ENCODE data around the gene INS.
"Not testable (repeated sequence)": the region's sequence is repeated elsewhere in the genome, so short reads cannot be mapped to it uniquely, and the experiment has no call there.

INS gene

DNA sequence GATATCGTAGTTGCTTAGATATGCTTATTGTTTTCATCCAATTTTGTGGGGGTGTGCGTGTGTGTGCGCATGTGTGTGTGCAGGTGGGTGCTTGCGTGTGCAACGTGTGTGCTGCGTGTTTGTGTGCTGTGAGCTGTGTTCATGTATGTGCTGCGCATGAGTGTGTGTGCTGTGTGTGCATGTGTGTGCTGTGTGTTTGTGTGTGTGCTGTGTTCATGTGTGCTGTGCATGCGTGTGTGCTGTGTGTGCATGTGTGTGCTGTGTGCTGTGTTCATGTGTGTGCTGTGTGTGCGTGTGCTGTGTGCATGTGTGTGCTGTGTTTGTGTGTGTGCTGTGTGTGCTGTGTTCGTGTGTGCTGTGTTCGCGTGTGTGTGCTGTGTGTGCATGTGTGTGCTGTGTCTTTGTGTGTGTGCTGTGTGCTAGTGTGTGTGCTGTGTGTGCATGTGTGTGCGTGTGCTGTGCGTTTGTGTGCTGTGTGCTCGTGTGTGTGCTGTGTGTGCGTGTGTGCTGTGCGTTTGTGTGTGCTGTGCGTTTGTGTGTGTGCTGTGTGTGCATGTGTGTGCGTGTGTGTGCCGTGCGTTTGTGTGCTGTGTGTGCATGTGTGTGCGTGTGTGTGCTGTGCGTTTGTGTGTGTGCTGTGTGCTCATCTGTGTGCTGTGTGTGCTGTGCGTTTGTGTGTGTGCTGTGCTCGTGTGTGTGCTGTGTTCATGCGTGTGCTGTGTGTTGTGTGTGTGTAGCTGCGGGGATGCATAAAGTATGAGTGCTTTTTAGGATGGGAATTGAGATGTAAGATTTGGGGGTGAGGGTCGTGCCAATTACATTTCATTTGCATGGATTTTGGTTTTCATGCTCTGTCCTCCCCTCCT lies 29.4 kb downstream of the INS start:
- no peak for DNase-seq (ENCODE audit: low read depth)

DNA sequence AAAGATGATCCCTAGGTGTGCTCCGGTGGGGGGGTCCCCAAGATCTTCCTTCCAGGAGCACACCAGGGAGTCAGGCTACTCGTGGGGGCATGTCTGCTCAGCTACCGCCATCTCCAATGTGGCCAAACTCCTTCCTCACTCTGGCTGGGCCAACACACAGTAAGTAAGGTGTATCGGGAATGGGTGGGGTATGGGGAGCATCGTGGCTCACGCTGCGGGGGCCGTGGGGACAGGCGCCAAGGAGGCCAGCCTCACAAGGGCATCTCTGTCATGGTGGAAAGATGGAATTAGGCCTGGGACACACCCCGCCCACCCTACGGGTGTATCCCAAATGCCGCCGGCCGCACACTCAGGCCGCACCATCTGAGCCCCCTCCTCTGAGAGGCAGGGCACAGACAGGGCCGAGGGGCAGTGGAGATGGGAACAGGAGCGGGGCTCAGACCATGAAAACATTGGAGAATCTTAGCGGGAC lies 30.1 kb downstream of the INS start:
- DNase-seq (ENCODE audit: low read depth) = no peak

DNA sequence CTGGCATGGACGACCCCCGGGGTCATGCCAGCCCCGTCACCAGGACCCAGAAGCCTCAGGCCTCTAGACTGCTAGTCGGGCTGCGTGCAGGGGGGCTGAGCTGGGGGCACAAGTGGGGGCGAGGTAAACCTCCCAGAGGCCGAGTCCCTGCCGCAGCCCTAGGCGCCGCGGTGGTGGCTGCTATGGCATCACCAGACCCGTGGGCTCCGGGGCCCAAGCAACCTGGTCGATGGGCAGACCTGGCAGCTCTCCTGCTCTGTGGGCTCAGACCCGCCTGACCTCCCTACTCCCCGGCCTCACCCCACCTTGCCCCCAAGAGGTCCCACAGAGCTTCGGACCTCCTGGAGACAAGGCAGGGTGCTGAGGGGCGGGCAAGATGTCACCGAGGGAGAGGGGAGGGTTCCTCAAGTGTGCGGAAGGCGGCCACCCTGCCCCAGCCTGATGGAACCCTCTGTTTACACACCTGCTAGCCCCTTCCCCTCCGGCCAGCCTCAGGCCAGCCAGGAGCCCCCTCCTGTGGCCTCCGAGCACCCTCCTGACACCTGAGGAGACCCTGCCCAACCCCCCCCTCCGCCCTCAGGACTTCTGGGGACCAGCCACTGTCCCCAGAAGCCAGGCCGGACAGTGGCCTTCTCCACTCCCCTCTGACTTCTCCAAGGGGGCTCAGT lies 31.2 kb downstream of the INS start:
- DNase-seq (ENCODE audit: low read depth) = no peak

DNA sequence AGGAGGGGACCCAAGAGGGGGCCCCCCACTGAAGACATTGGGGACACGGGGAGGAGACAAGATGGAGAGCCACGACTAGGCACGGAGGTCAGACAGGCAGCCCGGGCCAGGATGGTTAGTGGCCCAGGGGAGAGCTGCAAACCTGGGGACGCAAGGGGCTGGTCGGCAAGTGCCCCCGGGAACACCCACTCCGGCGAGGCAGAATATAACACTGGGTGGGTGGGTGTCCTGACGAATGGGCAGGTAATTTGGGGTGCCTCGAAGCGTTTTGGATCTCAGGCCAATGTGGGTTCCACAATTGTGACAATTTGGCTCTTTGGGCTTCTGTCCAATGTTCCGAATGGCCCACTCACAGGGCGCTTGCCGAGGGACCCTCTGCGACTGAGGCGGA lies 31.7 kb downstream of the INS start:
- no peak for DNase-seq (ENCODE audit: low read depth)

DNA sequence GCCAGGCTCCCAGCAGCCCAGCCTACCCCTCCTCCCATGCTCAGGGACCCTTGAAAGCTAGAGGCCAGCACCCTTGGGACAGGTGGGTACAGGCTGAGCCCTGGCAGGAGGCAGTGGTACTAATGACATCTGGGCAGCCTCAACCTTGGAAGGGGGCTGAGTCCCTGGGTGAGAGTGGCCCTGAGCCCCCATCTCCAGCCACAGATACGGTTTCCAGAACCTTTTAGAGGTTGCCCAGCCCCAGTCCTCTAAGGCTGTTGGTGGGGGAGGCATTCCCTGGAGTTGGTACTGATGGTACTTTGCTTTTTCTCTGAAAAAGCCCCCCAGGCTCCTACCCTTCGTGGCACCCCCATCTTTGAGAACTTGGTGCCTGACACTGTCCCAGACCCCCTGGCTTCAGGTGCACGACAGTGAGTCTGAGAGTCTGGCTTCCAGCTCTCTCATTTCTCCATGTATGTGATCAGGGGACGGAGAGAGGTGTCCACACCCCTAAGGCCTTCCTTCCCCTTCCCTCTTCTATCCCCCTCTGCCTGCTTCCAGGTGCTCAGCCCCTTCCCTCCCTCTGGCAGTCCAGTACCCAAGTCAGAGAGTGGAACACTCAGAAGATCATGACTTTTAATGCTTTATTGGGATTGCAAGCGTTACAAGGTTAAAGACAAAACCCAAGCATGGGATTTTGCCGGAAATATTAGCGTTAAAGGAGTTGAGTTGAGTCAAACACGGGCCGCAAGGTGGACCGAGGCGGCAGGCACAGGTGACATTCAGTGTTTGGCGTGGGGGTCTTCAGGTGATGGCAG lies 32.3 kb downstream of the INS start:
- DNase-seq (ENCODE audit: low read depth) = no peak

DNA sequence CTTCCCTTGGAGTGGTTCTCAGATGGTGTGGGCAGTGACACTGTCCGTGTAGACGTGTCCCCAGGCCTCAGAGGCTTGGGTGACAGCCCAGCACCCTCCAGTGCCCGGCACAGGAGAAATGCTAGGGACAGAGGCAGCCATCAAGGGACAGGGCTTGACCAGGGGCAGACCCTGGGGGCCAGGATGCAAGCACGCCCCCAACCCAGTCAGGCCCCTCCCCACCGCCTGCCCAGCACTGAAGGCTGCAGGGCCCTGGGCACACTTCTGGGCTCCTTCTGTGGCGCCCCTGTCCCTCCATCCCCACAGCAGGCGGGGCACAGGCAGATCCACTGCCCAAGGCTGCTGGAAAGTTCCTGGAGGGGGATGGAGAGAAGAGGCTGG lies 32.9 kb downstream of the INS start:
- no peak for DNase-seq (ENCODE audit: low read depth)

DNA sequence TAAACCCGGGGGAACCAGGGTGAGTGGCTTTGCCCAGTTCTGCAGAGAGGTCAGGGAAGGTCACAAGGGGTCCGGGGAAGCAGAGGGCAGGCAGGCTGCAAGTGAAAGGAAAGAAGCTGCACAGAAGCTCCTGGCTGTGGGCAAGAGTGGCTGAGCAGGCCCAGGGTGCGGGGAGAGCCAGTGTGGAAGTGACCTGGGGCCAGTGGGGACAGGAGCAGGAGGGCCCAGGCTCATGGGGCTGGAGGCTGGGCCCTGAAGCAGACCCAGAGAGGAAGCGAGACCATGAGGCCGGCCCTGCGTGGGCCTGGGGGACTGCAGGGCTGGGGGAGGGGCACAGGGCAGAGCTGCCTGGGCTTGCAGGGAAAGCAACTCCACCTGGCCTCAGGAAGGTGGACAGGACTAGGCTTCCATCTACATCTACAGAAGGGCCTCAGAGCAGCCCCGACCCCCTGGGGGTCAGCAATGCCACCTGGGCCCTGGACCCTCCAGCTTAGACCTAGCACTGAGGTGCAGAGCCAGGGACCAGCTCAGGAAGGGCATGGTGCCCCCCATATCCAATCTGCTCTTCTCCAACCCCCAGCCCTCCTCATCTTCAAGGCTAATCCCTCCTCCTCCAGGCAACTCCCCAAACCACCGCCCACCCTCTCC lies 33.4 kb downstream of the INS start:
- no peak for DNase-seq (ENCODE audit: low read depth)

DNA sequence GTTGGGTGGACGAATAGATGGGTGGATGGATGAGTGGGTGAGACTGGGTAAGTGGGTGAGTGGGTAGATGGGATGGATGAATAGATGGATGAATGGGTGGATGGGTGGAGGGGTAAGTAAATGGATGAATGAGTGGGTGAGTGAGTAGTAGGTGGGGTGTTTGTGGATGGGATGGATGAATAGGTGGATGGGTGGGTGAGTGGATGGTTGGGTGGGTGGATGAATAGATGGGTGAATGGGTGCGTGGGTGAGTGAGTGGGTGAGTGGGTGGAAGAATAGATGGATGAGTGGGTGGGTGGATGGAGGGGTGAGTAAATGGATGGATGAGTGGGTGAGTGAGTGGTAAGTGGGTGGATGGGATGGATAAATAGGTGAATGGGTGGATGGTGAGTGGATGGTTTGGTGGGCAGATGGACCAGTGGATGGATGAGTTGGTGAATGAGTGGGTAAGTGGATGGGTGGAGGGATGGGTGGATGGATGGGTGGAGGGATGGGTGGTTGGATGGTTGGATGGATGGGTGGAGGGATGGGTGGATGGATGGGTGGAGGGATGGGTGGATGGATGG lies 34.4 kb downstream of the INS start:
- no peak for DNase-seq (ENCODE audit: low read depth)

DNA sequence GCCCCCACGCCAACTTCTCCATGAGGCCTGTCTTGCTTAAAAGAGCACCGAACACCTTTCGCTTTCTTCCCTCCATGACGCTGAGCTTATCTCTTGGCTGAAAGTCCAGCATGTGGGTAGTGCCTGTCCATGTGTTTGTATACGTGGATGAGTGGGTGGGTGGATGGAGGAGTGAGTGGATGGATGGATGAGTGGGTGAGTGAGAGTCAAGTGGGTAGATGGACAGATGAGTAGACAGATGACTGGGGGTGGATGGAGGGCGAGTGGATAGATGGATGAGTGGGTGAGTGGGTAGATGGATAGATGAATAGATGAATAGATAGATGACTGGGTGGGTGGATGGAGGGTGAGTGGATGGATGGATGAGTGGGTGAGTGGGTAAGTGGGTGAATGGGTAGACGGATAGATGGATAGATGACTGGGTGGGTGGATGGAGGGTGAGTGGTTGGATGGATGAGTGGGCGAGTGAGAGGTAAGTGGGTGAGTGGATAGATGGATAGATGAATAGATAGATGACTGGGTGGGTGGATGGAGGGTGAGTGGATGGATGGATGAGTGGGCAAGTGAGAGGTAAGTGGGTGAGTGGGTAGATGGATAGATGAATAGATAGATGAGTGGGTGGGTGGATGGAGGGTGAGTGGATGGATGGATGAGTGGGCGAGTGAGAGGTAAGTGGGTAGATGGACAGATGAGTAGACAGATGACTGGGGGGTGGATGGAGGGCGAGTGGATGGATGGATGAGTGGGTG lies 36.1 kb downstream of the INS start:
- not testable (repeated sequence) for DNase-seq (ENCODE audit: low read depth)

DNA sequence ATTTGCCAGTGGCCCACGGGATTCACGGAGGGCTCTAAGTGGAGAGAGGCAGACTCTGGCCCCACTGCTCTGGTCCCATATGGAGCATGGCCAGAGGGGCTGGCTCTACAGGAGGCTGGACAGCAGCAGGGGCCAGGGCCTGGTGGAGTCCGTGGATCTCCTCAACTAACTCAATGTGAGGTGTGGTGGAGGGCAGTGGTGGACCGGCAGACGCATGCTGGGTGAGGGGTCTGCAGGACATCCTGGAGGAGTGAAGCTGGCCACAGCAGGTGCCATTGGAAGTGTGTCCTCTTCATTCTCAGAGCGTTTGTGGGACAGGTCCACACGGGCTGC lies 37.4 kb downstream of the INS start:
- no peak for DNase-seq (ENCODE audit: low read depth)

DNA sequence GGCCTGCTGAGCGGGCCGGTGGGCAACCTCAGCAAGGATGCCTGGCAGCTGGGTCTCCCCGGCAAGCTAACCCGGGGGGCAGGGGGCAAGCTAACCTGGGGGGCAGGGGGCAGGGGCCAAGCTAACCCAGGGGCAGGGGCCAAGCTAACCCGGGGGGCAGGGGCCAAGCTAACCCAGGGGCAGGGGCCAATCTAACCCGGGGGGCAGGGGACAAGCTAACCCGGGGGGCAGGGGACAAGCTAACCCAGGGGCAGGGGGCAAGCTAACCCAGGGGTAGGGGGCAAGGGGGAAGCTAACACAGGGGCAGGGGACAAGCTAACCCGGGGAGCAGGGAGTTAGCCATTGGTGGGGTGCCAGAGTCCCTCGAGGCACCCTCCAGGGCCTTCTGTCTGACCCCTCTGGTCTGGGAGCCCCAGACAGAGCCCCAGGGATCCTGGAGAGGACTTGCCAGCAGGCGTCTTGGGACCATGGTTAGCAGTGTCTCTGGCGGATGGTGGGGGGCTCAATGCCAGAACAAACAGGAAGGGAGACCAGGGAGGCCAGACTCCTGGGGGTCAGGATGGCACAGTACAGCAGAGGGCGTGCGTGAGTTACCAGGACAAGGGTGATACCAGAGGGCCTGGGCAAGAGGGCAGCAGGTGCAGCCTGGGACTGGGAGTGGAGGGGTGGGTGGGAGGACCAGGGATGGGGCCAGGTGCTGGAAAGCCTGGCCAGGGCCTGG lies 37.9 kb downstream of the INS start:
- DNase-seq (ENCODE audit: low read depth) = no peak

DNA sequence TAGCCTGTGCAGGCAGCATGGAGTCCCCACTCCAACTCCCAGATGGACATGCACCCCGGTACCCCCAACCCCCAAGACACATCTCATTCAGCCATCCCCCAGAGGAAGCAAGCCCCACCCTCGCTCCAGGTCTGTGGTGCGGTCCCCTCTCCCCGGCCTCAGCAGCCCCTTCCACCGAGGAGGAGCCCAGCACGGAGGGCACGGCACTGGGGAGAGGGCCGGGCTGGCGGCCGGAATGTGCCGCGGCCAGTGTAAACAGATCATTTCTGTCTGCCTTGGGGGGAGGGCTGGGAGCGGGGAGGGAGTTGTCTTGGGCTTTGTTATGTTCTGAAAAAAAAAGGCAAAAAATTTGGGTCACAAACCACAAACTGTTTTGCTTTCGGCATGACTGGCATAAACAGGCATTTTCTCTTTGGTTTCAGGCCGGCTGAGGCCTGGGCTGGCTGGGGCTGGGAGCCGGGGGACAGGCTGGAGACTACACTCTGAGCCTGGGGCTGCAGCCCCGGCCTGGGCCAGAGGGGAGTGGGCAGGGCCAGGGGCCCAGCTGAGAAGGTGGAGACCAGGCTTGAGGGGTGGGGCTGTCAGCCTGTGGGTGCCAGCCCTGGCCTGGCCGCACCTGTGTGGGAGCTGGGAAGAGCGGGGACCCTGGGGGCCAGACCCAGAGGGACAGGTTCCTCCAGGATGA lies 38.6 kb downstream of the INS start:
- no peak for DNase-seq (ENCODE audit: low read depth)

DNA sequence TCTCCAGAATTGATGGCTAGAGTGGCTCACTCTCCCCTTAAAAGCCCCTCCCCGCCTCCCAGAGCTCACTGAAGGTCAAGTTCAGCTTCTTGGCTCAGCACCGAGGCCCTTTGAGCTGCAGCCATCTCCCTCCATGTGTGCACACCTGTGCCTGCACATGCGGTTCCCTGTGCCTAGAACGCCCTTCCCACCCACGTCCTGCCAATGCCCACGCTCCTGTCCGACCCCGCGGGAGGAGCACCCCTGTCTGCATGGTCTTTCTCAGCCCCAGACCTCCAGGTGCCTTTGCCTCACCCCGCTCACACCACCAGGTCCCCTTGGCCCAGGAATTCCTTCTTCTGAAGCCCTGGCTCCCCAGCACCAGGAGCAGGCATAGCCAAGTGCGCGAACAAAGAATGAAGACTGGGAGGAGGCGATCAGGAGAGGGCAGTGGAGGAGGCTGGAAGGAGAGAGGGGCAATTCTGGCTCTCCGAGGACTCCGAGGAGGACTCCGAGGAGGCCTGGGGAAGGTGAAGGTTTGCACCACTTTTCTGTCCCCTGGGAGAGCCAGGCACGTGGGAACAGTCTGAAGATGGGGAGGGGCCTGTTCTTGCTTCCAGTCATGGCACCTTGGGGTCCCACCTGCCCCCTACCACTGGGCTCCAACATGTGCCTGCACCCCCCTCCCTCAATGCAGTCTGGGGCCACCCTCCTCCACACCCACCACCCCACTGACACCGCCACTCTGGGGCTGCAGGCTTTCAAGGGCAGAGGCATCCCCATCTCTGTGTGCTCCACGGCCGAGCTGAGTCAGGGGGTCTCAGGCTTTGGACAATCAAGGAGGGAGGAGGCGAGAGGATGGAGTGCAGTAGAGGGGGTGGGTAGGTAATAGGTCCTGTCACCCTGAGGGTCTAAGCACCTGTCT lies 39.5 kb downstream of the INS start:
- DNase-seq (ENCODE audit: low read depth) = no peak

DNA sequence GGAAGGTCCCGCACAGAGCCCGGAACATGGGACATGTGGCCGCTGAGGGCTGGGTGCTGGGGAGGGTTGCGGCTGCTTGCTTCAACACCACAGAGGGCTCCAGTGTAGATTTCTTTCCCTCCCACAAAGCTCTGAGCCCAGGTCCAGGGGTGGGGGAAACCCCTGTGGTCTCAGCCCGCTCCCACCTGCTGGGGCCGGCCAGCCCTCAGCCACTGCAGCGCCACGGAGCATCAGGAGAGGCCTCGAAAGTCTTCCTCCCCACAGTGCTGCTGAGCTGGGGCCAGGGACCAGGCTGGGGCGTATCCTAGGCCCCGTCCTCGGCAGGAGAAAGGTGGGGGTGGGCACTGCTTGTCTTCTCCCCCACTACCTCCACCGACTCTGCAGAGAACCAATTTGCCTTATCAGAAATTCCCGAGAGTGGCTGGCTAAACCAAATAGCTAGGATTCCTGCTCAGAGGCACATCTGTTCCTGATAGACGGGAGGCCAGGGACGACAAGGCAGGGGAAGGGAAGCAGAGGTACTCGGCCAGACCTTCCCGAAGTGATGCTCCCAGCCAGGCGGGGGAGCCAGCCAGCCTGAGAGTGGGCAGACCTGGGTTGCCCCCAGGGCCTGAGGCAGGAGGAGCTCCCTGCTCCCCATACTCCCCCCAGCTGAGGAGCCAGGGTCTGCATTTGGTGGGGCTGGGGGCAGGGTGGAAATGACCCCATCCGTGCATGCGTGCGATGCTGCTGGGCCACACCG lies 40.5 kb downstream of the INS start:
- DNase-seq (ENCODE audit: low read depth) = no peak

DNA sequence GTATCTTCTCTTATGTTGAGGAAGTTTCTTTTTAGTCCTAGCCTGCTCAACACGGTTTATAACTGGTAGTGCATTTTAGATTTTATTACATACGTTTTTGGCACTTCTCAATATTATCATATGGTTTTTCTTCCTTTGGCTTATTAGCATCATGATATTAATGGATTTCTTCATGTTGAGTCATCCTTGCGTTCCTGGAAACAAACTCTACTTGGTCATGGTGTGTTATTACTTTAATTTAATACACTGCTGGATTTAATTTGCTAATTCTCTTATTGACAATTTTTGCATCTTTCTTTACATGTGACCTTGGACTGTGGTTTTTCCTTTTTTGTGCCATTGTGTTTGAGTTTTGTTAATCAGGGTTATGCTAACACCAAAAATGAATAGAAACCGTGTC lies 42.3 kb downstream of the INS start:
- no peak for DNase-seq (ENCODE audit: low read depth)

DNA sequence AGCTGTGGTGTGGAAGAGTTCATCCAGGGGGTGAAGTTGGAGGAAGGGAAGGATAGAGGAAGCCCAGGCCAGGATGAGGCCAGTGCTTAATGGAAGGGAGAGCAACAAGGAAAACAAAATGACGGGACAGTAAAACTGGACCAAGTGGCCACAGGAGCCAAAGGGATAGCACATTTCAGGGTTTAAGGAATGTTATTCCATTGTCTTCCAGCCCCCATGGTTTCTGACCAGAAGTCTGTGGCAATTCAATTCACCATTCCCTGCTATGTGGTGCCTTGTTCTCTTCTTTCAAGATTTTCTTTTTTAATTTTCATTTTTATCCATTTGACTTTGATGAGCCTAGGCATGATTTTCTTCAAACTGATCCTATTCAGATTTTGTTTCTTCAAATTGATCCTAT lies 44.3 kb downstream of the INS start:
- no peak for DNase-seq (ENCODE audit: low read depth)

DNA sequence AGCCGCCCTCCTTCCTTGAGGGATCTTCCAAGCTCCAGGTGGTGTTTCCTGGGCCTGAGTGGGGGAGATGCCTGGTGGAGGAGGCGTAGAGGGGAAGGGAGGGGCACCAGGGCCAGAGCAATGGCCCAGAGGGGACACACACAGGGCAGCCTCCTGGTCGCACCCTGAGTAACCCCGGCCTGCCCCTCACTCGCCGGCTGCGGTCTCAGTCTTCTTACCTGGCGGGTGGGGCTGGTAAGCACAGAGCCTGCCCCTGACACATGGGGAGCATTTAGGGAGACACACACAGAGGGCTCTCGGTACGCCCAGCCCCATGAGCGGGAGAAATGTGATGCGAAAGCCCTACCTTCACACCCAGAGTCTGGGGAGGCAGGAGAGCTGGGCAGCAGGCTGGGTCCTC lies 45.7 kb downstream of the INS start:
- no peak for DNase-seq (ENCODE audit: low read depth)

Measured in stimulated activated CD4-positive, alpha-beta T cell treated with anti-CD3 and anti-CD28 coated beads, Interleukin-2, amount 100 ng/mL, for 4 hours (primary cell).